Tongue (tissue), 2 donors: Measurements from ENCODE around the gene SMAD3. TPM values are rescaled to one million over a fixed set of nuclear protein-coding genes. Genes with fewer than 3 reads are reported as not detected.

Experiments used
- DNase-seq: peaks from one replicate; pipeline ENCODE4 v3.0.0-alpha.2; 2015
- total RNA-seq: library from RNA; depleted of rRNA; stranded (reverse); fragments of >200 nt; gene quantifications from one replicate; pipeline ENCODE4 v1.2.3, GENCODE V29; 2014

Gene SMAD3
- total RNA-seq, 1 donor from 2014 or later = 37.8 TPM

- DNase-seq = no peak
These were observed 16.7 kb downstream of the SMAD3 start for GRCh38 chr15:67082007-67082536.

GRCh38 chr15:67083135-67083762 is 17.8 kb downstream of the SMAD3 start:
- DNase-seq = no peak

- no peak for DNase-seq
These were observed 19.2 kb downstream of the SMAD3 start for GRCh38 chr15:67084561-67084960.

- no peak for DNase-seq
These were observed 19.9 kb downstream of the SMAD3 start for GRCh38 chr15:67085237-67085817.

- DNase-seq = no peak
These were observed 20.6 kb downstream of the SMAD3 start for GRCh38 chr15:67085818-67086636.

GRCh38 chr15:67086637-67086914 is 21.2 kb downstream of the SMAD3 start:
- DNase-seq = no peak

GRCh38 chr15:67087507-67088172 is 22.2 kb downstream of the SMAD3 start:
- no peak for DNase-seq

GRCh38 chr15:67089217-67090193 is 24.1 kb downstream of the SMAD3 start:
- DNase-seq = no peak

GRCh38 chr15:67090297-67091070 is 25.1 kb downstream of the SMAD3 start:
- no peak for DNase-seq

GRCh38 chr15:67091071-67091979 is 25.9 kb downstream of the SMAD3 start:
- DNase-seq = no peak

- no peak for DNase-seq
These were observed 26.7 kb downstream of the SMAD3 start for GRCh38 chr15:67091980-67092677.

- DNase-seq = no peak
These were observed 27.5 kb downstream of the SMAD3 start for GRCh38 chr15:67092752-67093503.

GRCh38 chr15:67093504-67093862 is 28.1 kb downstream of the SMAD3 start:
- DNase-seq = no peak

GRCh38 chr15:67094001-67094826 is 28.8 kb downstream of the SMAD3 start:
- no peak for DNase-seq

- DNase-seq = no peak
These were observed 30.5 kb downstream of the SMAD3 start for GRCh38 chr15:67095912-67096311.

- DNase-seq = no peak
These were observed 31.3 kb downstream of the SMAD3 start for GRCh38 chr15:67096546-67097294.

- no peak for DNase-seq
These were observed 32.0 kb downstream of the SMAD3 start for GRCh38 chr15:67097424-67097823.
